ENCODE data around the gene RELN.

Gene RELN

DNA sequence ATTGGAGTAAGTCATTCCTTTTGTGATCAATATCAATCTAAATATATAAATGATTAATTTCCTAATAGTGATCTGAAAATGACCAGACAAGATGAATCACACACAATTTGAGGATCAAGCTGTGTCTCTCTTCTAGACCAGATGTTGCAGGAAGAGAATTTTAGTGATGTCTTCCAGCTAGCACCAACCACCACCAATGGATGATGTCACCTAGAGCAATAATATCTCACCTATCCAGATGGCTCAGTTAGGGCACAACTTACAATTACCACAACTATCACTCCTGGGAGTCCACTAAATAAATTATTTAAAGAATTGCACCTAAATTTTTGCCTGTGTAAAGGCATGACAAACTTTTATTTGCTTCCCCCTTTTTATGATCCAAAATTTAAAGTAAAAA lies 25.2 kb downstream of the RELN start:
- in situ Hi-C loops (cut with HindIII; ENCODE audit: low pct_ligation_motif_present, low sequenced_read_pairs) = no loop called here
- Histone ChIP-seq H3K27ac (no peak overlapping the region), H3K36me3 (replicated peaks) (no peaks in the 10 kb centered on the region)

DNA sequence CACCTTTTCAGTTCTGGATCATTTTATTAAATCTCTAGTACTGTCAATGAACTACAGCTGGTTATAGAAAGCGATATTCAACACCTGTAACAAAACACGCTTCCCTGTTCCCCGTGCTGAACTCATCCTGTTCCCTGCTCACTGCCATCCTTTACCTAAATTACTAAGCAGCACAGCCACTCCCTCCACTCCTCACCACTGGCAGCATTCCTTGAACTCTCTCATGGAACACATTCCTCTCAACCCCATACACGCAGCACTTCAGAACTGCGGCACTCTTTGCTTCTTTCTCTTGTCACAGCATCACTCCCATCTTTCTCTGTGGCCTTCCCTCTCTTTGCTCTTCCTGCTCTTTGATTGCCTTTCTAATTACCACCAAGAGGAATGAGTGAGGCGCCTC lies 27.4 kb downstream of the RELN start:
- Histone ChIP-seq H3K27ac (no peak overlapping the region), H3K27me3 (replicated peaks) (no peaks in the 10 kb centered on the region), H3K4me3 (ENCODE audit: low read depth, low read length) (no peak overlapping the region), H3K36me3 (replicated peaks) (no peaks in the 10 kb centered on the region)
- no peak for DNase-seq
- TF ChIP-seq, protein P1, sequence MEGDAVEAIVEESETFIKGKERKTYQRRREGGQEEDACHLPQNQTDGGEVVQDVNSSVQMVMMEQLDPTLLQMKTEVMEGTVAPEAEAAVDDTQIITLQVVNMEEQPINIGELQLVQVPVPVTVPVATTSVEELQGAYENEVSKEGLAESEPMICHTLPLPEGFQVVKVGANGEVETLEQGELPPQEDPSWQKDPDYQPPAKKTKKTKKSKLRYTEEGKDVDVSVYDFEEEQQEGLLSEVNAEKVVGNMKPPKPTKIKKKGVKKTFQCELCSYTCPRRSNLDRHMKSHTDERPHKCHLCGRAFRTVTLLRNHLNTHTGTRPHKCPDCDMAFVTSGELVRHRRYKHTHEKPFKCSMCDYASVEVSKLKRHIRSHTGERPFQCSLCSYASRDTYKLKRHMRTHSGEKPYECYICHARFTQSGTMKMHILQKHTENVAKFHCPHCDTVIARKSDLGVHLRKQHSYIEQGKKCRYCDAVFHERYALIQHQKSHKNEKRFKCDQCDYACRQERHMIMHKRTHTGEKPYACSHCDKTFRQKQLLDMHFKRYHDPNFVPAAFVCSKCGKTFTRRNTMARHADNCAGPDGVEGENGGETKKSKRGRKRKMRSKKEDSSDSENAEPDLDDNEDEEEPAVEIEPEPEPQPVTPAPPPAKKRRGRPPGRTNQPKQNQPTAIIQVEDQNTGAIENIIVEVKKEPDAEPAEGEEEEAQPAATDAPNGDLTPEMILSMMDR (IDR thresholded peaks at IDR 0.05; ENCODE audit: low read depth, low read length, missing control alignments) = no peak
- in situ Hi-C loops (cut with HindIII; ENCODE audit: low pct_ligation_motif_present, low sequenced_read_pairs) = no loop called here

More for the DNA sequence above, 25.2 kb downstream of the RELN start:
- DNase-seq = no peak
- Histone ChIP-seq H3K4me3 (ENCODE audit: low read depth, low read length) (no peak overlapping the region), H3K27me3 (replicated peaks) (no peaks in the 10 kb centered on the region)
- TF ChIP-seq, protein P1 (IDR thresholded peaks at IDR 0.05; ENCODE audit: low read depth, low read length, missing control alignments) = no peak

DNA sequence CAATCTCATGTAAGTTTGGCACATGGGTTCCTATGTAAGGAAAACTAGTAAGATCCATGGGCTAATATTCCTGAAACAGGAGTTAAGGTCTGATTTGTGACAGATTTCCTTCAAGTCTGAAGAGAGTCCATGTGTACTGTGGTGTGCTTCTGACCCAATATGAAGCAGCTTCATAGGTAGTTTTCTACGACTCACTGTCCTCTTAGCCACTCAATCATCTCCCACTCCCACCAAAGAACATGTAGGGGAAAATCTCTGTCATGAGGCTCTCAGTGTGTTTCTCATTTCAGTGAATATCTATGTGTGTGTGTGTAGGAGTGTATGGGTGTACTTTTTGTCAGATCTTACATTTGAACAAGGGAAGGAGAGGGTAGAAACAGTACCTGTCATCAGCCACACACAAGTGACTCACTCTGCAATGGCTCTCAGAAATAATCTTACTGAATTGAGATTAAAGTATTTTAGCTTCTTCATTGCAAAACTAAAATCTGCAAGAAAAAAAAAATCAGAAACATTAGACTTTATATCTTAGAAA lies 31.1 kb downstream of the RELN start:
- Histone ChIP-seq H3K36me3 (replicated peaks) (no peaks in the 10 kb centered on the region), H3K4me3 (ENCODE audit: low read depth, low read length) (no peak overlapping the region), H3K27me3 (replicated peaks) (no peaks in the 10 kb centered on the region), H3K27ac (no peak overlapping the region)
- in situ Hi-C loops (cut with HindIII; ENCODE audit: low pct_ligation_motif_present, low sequenced_read_pairs) = no loop called here
- no peak for DNase-seq
- TF ChIP-seq, protein P1 (IDR thresholded peaks at IDR 0.05; ENCODE audit: low read depth, low read length, missing control alignments) = no peak

DNA sequence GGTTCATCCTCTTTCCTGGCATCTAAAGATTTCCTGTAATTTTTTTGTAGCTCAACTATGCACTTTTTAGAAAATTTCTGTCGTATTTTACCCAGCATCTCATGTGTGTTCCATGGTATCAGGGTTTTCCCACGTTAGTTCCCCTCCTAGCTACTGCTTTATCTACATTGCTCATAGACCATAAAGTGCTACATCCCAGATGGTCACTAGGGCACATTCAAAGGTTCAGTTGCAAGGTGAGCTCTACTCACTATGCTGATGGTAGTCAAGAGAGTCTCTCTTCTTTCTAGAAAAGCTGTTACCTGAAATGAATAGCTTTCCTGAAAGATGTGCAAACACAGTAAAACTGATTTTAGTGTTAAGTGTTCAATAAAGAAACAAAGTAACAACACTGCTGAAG lies 33.5 kb downstream of the RELN start:
- H3K27ac ChIP-seq = no peak overlapping the region
- TF ChIP-seq, protein P1 (IDR thresholded peaks at IDR 0.05; ENCODE audit: low read depth, low read length, missing control alignments) = no peak
- DNase-seq = no peak
- no peaks in the 10 kb centered on the region for H3K36me3 ChIP-seq (replicated peaks)
- in situ Hi-C loops (cut with HindIII; ENCODE audit: low pct_ligation_motif_present, low sequenced_read_pairs) = no loop called here
- H3K27me3 ChIP-seq (replicated peaks) = no peaks in the 10 kb centered on the region
- H3K4me3 ChIP-seq (ENCODE audit: low read depth, low read length) = no peak overlapping the region

DNA sequence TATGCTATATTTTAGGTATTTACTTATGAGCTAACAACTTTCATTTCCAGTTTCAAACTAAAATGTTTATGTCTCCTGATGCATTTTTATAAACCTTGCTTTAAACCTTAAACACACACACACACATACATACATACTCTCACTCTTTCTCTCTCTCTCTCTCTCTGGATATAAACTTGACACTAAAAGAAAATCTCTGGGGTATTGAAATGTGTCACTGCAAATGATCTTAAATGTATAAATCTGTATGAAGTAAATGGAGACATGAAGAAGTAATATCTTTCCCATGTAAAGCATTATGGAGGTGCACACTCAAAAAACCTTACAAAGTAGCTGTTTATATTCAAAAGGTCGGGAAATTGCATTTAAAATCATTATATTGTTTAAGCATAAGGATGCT lies 37.0 kb downstream of the RELN start:
- Histone ChIP-seq H3K4me3 (ENCODE audit: low read depth, low read length) (no peak overlapping the region), H3K36me3 (replicated peaks) (no peaks in the 10 kb centered on the region), H3K27ac (no peak overlapping the region), H3K27me3 (replicated peaks) (no peaks in the 10 kb centered on the region)
- DNase-seq = no peak
- in situ Hi-C loops (cut with HindIII; ENCODE audit: low pct_ligation_motif_present, low sequenced_read_pairs) = no loop called here
- TF ChIP-seq, protein P1 (IDR thresholded peaks at IDR 0.05; ENCODE audit: low read depth, low read length, missing control alignments) = no peak

DNA sequence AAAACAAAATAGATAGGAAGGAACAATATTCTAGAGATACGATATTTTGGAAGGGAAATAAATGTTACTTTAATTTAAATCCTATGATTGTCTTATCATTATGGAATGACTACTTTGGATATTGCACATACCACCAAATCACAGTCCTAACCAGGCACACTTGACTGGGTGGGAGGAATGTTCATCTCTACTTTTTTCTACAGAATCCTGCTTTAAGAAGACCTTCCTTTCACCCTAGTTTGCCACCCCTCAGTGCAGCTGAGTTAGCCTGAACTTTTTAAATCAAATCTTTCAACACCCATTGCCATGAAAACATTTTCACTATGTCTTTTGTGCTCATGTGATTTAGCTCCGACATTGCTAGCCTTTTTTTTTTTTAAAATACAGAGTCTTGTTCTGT lies 38.1 kb downstream of the RELN start:
- TF ChIP-seq, protein P1 (IDR thresholded peaks at IDR 0.05; ENCODE audit: low read depth, low read length, missing control alignments) = no peak
- in situ Hi-C loops (cut with HindIII; ENCODE audit: low pct_ligation_motif_present, low sequenced_read_pairs) = no loop called here

More for the DNA sequence above, 38.1 kb downstream of the RELN start:
- no peak for DNase-seq
- Histone ChIP-seq H3K36me3 (replicated peaks) (no peaks in the 10 kb centered on the region), H3K27ac (no peak overlapping the region), H3K27me3 (replicated peaks) (no peaks in the 10 kb centered on the region), H3K4me3 (ENCODE audit: low read depth, low read length) (no peak overlapping the region)
